NCI-H2196 treated with DMSO at 0.1 percent for 48 hours (cell line): ENCODE data around the gene TRMO.
A peak's percentile ranks its signal among the peaks of the same experiment; 100 is the strongest.

ENCODE experiments used
- DNase-seq: peaks from one replicate; lab custom pipeline; 2025; ENCODE audit not compliant: unreplicated experiment; lab: John Stamatoyannopoulos, UW

The TRMO gene

GRCh38 chr9:97940233-97940632 is 17.9 kb upstream of the TRMO start:
- DNase-seq, result no peak

GRCh38 chr9:97938081-97938644 is 15.9 kb upstream of the TRMO start, which contains the start of gene HEMGN:
Gene HEMGN, minus strand, starts transcription at chr9:97938172. Its CDS starts 36 bp downstream, at chr9:97938136.
- no peak for DNase-seq

- DNase-seq, result no peak
These were observed 14.7 kb upstream of the TRMO start for GRCh38 chr9:97936998-97937397.

- no peak for DNase-seq
These were observed 13.0 kb upstream of the TRMO start for GRCh38 chr9:97935276-97935675.

- DNase-seq, result no peak
These were observed 12.2 kb upstream of the TRMO start for GRCh38 chr9:97934321-97935115.

GRCh38 chr9:97933297-97933998 is 11.1 kb upstream of the TRMO start:
- no peak for DNase-seq

GRCh38 chr9:97930972-97931371 is 8.7 kb upstream of the TRMO start:
- DNase-seq, result no peak

GRCh38 chr9:97928986-97929604 is 6.8 kb upstream of the TRMO start:
- no peak for DNase-seq

- no peak for DNase-seq
These were observed 3.4 kb upstream of the TRMO start for GRCh38 chr9:97925497-97926334.

- DNase-seq, result no peak
These were observed 2.1 kb upstream of the TRMO start for GRCh38 chr9:97924386-97924785.

- DNase-seq, result peak; percentile 69
These were observed 1.3 kb upstream of the TRMO start for GRCh38 chr9:97923529-97924108.

GRCh38 chr9:97919217-97919813 is 3.0 kb downstream of the TRMO start:
- no peak for DNase-seq

- DNase-seq, result no peak
These were observed 3.7 kb downstream of the TRMO start for GRCh38 chr9:97918611-97919010.

- DNase-seq, result no peak
These were observed 10.3 kb downstream of the TRMO start for GRCh38 chr9:97911970-97912369.

- DNase-seq, result no peak
These were observed 10.8 kb downstream of the TRMO start for GRCh38 chr9:97911528-97911927.

- no peak for DNase-seq
These were observed 11.9 kb downstream of the TRMO start for GRCh38 chr9:97910357-97910756.

GRCh38 chr9:97908705-97909104 is 13.6 kb downstream of the TRMO start:
- no peak for DNase-seq

- no peak for DNase-seq
These were observed 14.7 kb downstream of the TRMO start for GRCh38 chr9:97907632-97908031.

- DNase-seq, result no peak
These were observed 15.3 kb downstream of the TRMO start for GRCh38 chr9:97907046-97907445.

GRCh38 chr9:97906236-97906831 is 16.0 kb downstream of the TRMO start:
- DNase-seq, result no peak
